K562 (cell line): ENCODE data around the gene GABARAPL2. TPM values are rescaled to one million over a fixed set of nuclear protein-coding genes. Genes with fewer than 3 reads are reported as not detected.
A peak's percentile ranks its signal among the peaks of the same experiment; 100 is the strongest.

Source experiments
- ARNT ChIP-seq, 2 experiments: fragments of 450-650 bp; IDR thresholded peaks; 2 replicates each; pipeline ENCODE4 v1.6.1; 2016; ENCODE audit warnings: mild to moderate bottlenecking in 1 of 2
- ESRRA ChIP-seq: fragments of 450-650 bp; IDR thresholded peaks from 2 replicates; pipeline ENCODE4 v1.6.1; 2014; ENCODE audit warnings: low read depth, mild to moderate bottlenecking, moderate library complexity, borderline replicate concordance
- KDM5B ChIP-seq: fragments of 200-600 bp; sonication (generic); IDR thresholded peaks from 2 replicates; pipeline ENCODE4 v1.6.1; 2012; ENCODE audit warnings: low read depth, mild to moderate bottlenecking, moderate library complexity, low read length, control low read depth, inconsistent platforms; ENCODE audit not compliant: insufficient replicate concordance
- KLF16 ChIP-seq: IDR thresholded peaks from 2 replicates; pipeline ENCODE4 v1.6.1; 2016; ENCODE audit warnings: antibody characterized with exemption
- MEIS2 ChIP-seq: fragments of 450-650 bp; IDR thresholded peaks from 2 replicates; pipeline ENCODE4 v1.6.1; 2014; ENCODE audit warnings: mild to moderate bottlenecking; ENCODE audit not compliant: partially characterized antibody
- NR2C1 ChIP-seq, 2 experiments: fragments of 450-650 bp; IDR thresholded peaks; 2 replicates each; pipeline ENCODE4 v1.6.1; 2017; ENCODE audit warnings: mild to moderate bottlenecking in 2 of 2, antibody characterized with exemption in 1 of 2, inconsistent platforms in 1 of 2, missing compliant biosample characterization in 1 of 2, missing genetic modification characterization in 1 of 2
- PHF8 ChIP-seq: fragments of 200-600 bp; sonication (generic); IDR thresholded peaks from 2 replicates; pipeline ENCODE4 v1.6.1; 2012; ENCODE audit warnings: mixed run types, mild to moderate bottlenecking, inconsistent platforms, low read length, moderate library complexity, borderline replicate concordance
- PPARD ChIP-seq: fragments of 250-450 bp; sonication (Bioruptor Pico); IDR thresholded peaks from 2 replicates; pipeline ENCODE4 v1.8.0; 2022; ENCODE audit warnings: inconsistent platforms, mild to moderate bottlenecking, moderate library complexity
- RBBP5 ChIP-seq: fragments of 200-600 bp; sonication (generic); IDR thresholded peaks from 2 replicates; pipeline ENCODE4 v1.6.1; 2012; ENCODE audit warnings: borderline replicate concordance, mild to moderate bottlenecking, low read length, control low read depth, inconsistent platforms; ENCODE audit not compliant: insufficient read depth, poor library complexity, severe bottlenecking
- SMARCB1 ChIP-seq: IDR thresholded peaks from 2 replicates; pipeline ENCODE4 v1.6.1; 2011; ENCODE audit warnings: improper control_type of control experiment, low read depth; ENCODE audit not compliant: insufficient read length
- TSC22D4 ChIP-seq: fragments of 450-650 bp; IDR thresholded peaks from 2 replicates; pipeline ENCODE4 v1.6.1; 2016; ENCODE audit warnings: missing genetic modification characterization, missing biosample characterization, control low read depth
- ZNF124 ChIP-seq: sonication (generic); formaldehyde crosslinking; IDR thresholded peaks from 2 replicates; pipeline ENCODE4 v1.8.1; 2022; ENCODE audit warnings: missing genetic modification reagents
- ZNF354B ChIP-seq: fragments of 250-450 bp; sonication (Bioruptor Pico); IDR thresholded peaks from 2 replicates; pipeline ENCODE4 v1.4.0; 2020
- ZNF586 ChIP-seq: fragments of 450-650 bp; formaldehyde crosslinking; conservative IDR thresholded peaks from 2 replicates; pipeline ENCODE4 v1.4.0; 2020; ENCODE audit warnings: mild to moderate bottlenecking, moderate library complexity
- polyA plus RNA-seq, 8 experiments: library from polyadenylated mRNA; depleted of rRNA in 4 of 8; stranded (reverse) in 5 of 8; unstranded in 3 of 8; fragments of >200 nt; fragmentation: Nextera tagmentation in 2 of 8; fragmentation: Illumina TruSeq in 1 of 8; extraction: Ambion mirVana in 2 of 8; extraction: Trizol in 1 of 8; gene quantifications; 2 replicates each; pipeline versions ENCODE4 v1.2.1 to v1.2.3, GENCODE V29; 2011 to 2014; ENCODE audit warnings: inconsistent platforms in 1 of 8, missing spikeins in 1 of 8
- total RNA-seq, 7 experiments: library from RNA; depleted of rRNA in 6 of 7; stranded (reverse); fragments of >200 nt in 6 of 7; fragmentation: Illumina TruSeq in 2 of 7; extraction: Trizol in 2 of 7; gene quantifications; 2 replicates each; pipeline versions ENCODE4 v1.2.1 to v1.2.3, GENCODE V29; 2011 to 2021; ENCODE audit warnings: low replicate concordance in 1 of 7
- TF ChIP-seq, protein P1 (sequence below), 2 experiments: fragments of 200-800 bp in 1 of 2; sonication (Bioruptor generic) in 1 of 2; sonication (generic) in 1 of 2; formaldehyde crosslinking in 1 of 2; IDR thresholded peaks in 1 of 2; conservative IDR thresholded peaks in 1 of 2; 2 replicates each; pipeline versions ENCODE4 v1.5.0 to v1.6.1; 2016 to 2020; ENCODE audit warnings: missing compliant biosample characterization in 1 of 2, missing genetic modification characterization in 1 of 2, missing genetic modification reagents in 1 of 2
- TF ChIP-seq, protein P2 (sequence below): fragments of 450-650 bp; IDR thresholded peaks from 2 replicates; pipeline ENCODE4 v1.6.1; 2018; ENCODE audit not compliant: partially characterized antibody
- TF ChIP-seq, protein P3 (sequence below): sonication (generic); formaldehyde crosslinking; IDR thresholded peaks from 2 replicates; pipeline ENCODE4 v1.8.1; 2023; ENCODE audit warnings: mild to moderate bottlenecking, missing genetic modification reagents
- TF ChIP-seq, protein P4 (sequence below): sonication (generic); formaldehyde crosslinking; IDR thresholded peaks from 2 replicates; pipeline ENCODE4 v1.8.1; 2023; ENCODE audit warnings: mild to moderate bottlenecking, missing genetic modification reagents, moderate library complexity

The GABARAPL2 gene
- total and polyA plus RNA-seq, 9 of the 15 experiments (the other 6 are each of a cell fraction or from before 2014, with no cell fraction given): 42.1 to 288 (median 91.8) TPM

DNA sequence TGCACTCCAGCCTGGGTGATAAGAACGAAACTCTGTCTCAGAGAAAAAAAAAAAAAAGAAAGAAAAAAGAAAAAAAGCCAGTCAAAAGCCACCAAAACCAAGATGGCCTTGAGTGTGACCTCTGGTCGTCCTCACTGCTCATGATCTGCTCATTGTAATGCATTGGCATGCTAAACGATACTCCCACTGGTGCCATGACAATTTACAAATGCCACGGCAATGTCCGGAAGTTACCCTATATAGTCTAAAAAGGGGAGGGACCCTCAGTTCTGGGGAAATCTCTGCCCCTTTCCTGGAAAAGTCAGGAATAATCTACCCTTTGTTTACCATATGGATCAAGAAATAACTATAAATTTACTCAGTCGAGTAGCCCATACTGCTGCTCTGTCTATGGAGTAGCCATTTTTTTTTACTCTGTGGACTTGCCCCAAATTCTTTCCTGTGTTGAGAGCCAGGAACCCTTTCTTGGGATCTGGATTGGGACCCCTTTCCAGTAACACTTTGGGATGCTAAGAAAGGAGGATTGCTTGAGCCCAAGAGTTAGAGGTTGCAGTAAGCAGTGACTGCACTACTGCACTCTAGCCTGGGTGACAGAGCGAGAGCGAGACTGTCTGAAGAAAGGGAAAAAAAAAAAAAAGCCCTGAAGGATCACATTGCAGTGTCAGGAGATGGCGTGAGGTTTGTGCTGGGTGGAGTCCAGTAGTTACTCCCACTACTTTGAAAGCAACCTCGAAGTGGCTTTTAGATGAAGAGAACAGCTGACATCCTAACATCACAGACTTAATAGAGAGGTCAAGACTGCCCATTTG, 6.4 kb upstream of the GABARAPL2 start (continued):
- TF ChIP-seq MEIS2 (peak; percentile 16), RBBP5 (peak; percentile 39), KDM5B (peak; percentile 61), PHF8 (peak; percentile 42; the same call in 1 of the 2 replicates), NR2C1 (IDR thresholded peaks at IDR 0.05) (no peak), NR2C1 (tag; IDR thresholded peaks at IDR 0.05) (no peak), SMARCB1 (no peak), ZNF586 (CRISPR knock-in tag) (no peak), ESRRA (peak; percentile 70), ARNT (IDR thresholded peaks at IDR 0.05) (no peak), ZNF124 (CRISPR knock-in tag) (no peak), PPARD (CRISPR knock-in tag) (no peak), ZNF354B (CRISPR knock-in tag) (no peak), KLF16 (0 out of 2 replicates have a peak, but pooled peaks have one; percentile 44), TSC22D4 (no peak)
- TF ChIP-seq, protein P1, sequence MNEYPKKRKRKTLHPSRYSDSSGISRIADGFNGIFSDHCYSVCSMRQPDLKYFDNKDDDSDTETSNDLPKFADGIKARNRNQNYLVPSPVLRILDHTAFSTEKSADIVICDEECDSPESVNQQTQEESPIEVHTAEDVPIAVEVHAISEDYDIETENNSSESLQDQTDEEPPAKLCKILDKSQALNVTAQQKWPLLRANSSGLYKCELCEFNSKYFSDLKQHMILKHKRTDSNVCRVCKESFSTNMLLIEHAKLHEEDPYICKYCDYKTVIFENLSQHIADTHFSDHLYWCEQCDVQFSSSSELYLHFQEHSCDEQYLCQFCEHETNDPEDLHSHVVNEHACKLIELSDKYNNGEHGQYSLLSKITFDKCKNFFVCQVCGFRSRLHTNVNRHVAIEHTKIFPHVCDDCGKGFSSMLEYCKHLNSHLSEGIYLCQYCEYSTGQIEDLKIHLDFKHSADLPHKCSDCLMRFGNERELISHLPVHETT (CRISPR knock-in tag; conservative IDR thresholded peaks at IDR 0.05 in 1 of 2, IDR thresholded peaks at IDR 0.05 in 1 of 2): peak in 1 of 2 experiments; percentile 27; a peak in 1 of 4 replicates
- TF ChIP-seq, protein P2, sequence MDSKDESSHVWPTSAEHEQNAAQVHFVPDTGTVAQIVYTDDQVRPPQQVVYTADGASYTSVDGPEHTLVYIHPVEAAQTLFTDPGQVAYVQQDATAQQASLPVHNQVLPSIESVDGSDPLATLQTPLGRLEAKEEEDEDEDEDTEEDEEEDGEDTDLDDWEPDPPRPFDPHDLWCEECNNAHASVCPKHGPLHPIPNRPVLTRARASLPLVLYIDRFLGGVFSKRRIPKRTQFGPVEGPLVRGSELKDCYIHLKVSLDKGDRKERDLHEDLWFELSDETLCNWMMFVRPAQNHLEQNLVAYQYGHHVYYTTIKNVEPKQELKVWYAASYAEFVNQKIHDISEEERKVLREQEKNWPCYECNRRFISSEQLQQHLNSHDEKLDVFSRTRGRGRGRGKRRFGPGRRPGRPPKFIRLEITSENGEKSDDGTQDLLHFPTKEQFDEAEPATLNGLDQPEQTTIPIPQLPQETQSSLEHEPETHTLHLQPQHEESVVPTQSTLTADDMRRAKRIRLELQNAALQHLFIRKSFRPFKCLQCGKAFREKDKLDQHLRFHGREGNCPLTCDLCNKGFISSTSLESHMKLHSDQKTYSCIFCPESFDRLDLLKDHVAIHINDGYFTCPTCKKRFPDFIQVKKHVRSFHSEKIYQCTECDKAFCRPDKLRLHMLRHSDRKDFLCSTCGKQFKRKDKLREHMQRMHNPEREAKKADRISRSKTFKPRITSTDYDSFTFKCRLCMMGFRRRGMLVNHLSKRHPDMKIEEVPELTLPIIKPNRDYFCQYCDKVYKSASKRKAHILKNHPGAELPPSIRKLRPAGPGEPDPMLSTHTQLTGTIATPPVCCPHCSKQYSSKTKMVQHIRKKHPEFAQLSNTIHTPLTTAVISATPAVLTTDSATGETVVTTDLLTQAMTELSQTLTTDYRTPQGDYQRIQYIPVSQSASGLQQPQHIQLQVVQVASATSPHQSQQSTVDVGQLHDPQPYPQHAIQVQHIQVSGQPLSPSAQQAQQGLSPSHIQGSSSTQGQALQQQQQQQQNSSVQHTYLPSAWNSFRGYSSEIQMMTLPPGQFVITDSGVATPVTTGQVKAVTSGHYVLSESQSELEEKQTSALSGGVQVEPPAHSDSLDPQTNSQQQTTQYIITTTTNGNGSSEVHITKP: peak; percentile 24
- TF ChIP-seq, protein P3, sequence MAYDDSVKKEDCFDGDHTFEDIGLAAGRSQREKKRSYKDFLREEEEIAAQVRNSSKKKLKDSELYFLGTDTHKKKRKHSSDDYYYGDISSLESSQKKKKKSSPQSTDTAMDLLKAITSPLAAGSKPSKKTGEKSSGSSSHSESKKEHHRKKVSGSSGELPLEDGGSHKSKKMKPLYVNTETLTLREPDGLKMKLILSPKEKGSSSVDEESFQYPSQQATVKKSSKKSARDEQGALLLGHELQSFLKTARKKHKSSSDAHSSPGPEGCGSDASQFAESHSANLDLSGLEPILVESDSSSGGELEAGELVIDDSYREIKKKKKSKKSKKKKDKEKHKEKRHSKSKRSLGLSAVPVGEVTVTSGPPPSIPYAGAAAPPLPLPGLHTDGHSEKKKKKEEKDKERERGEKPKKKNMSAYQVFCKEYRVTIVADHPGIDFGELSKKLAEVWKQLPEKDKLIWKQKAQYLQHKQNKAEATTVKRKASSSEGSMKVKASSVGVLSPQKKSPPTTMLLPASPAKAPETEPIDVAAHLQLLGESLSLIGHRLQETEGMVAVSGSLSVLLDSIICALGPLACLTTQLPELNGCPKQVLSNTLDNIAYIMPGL (CRISPR knock-in tag): no peak
- TF ChIP-seq, protein P4, sequence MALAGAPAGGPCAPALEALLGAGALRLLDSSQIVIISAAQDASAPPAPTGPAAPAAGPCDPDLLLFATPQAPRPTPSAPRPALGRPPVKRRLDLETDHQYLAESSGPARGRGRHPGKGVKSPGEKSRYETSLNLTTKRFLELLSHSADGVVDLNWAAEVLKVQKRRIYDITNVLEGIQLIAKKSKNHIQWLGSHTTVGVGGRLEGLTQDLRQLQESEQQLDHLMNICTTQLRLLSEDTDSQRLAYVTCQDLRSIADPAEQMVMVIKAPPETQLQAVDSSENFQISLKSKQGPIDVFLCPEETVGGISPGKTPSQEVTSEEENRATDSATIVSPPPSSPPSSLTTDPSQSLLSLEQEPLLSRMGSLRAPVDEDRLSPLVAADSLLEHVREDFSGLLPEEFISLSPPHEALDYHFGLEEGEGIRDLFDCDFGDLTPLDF (CRISPR knock-in tag): no peak
